Measurements from ENCODE around the gene FBXO31.

The FBXO31 gene

GRCh38 chr16:87284183-87284582 is 99.4 kb downstream of the FBXO31 start:
- DNase-seq (ENCODE audit: low read depth in 2 of 2), result no peak

GRCh38 chr16:87279094-87279658 is 104.4 kb downstream of the FBXO31 start:
- DNase-seq (ENCODE audit: low read depth in 2 of 2), result no peak

GRCh38 chr16:87278191-87279093 is 105.1 kb downstream of the FBXO31 start:
- no peak for DNase-seq (ENCODE audit: low read depth in 2 of 2)
